Astrocyte (in vitro differentiated cells and primary cell): Measurements from ENCODE around the gene UBAC2. TPM values are rescaled to one million over a fixed set of nuclear protein-coding genes. Genes with fewer than 3 reads are reported as not detected.
"Not testable (repeated sequence)": the region's sequence is repeated elsewhere in the genome, so short reads cannot be mapped to it uniquely, and the experiment has no call there.

Experiments used
- DNase-seq: peaks from one replicate; pipeline ENCODE4 v3.0.0-alpha.2; 2010; ENCODE audit warnings: low read depth
- FAIRE-seq: peaks from 2 replicates; lab custom pipeline; 2011; peaks lifted over from hg19 to GRCh38; lab: Jason Lieb, UNC
- H2AFZ ChIP-seq: 2 replicates; pipeline ENCODE4 v1.6.0; 2012; ENCODE audit warnings: low read depth, low read length, inconsistent platforms
- H3K27ac ChIP-seq: 2 replicates; pipeline ENCODE4 v1.5.1; 2011; ENCODE audit warnings: low read depth, low read length, inconsistent platforms
- H3K27me3 ChIP-seq: 2 replicates; pipeline ENCODE4 v1.6.0; 2011; ENCODE audit warnings: low read length, inconsistent platforms; ENCODE audit not compliant: insufficient read depth
- H3K36me3 ChIP-seq: 2 replicates; pipeline ENCODE4 v1.5.1; 2011; ENCODE audit warnings: low read length, inconsistent platforms; ENCODE audit not compliant: insufficient read depth
- H3K4me1 ChIP-seq: 2 replicates; pipeline ENCODE4 v1.5.1; 2011; ENCODE audit warnings: low read length, inconsistent platforms; ENCODE audit not compliant: insufficient read depth
- H3K4me2 ChIP-seq: 2 replicates; pipeline ENCODE4 v1.6.0; 2012; ENCODE audit warnings: low read length, inconsistent platforms
- H3K4me3 ChIP-seq: 2 replicates; pipeline ENCODE4 v1.5.1; 2011; ENCODE audit warnings: low read depth, mild to moderate bottlenecking, low read length, inconsistent platforms; ENCODE audit not compliant: insufficient read depth
- H3K79me2 ChIP-seq: 2 replicates; pipeline ENCODE4 v1.6.0; 2012; ENCODE audit warnings: mild to moderate bottlenecking, low read length, inconsistent platforms; ENCODE audit not compliant: insufficient read depth
- H3K9ac ChIP-seq: 2 replicates; pipeline ENCODE4 v1.6.0; 2012; ENCODE audit warnings: mild to moderate bottlenecking, low read length, inconsistent platforms
- H3K9me3 ChIP-seq: 2 replicates; pipeline ENCODE4 v1.5.1; 2012; ENCODE audit warnings: low read depth, mild to moderate bottlenecking, low read length, inconsistent platforms; ENCODE audit not compliant: insufficient read depth
- H4K20me1 ChIP-seq: 2 replicates; pipeline ENCODE4 v1.6.0; 2012; ENCODE audit warnings: low read length, inconsistent platforms; ENCODE audit not compliant: insufficient read depth
- H3K27ac Mint-ChIP-seq: one replicate; pipeline ENCODE4 v1.8.0; 2021; ENCODE audit warnings: mild to moderate bottlenecking, mixed read lengths; ENCODE audit not compliant: unreplicated experiment
- H3K27me3 Mint-ChIP-seq: one replicate; pipeline ENCODE4 v1.8.0; 2021; ENCODE audit warnings: low read depth, mixed read lengths; ENCODE audit not compliant: unreplicated experiment
- H3K36me3 Mint-ChIP-seq: one replicate; pipeline ENCODE4 v1.8.0; 2021; ENCODE audit warnings: low read depth, mixed read lengths; ENCODE audit not compliant: unreplicated experiment
- H3K4me1 Mint-ChIP-seq: one replicate; pipeline ENCODE4 v1.8.0; 2021; ENCODE audit warnings: low read depth, mixed read lengths; ENCODE audit not compliant: unreplicated experiment
- H3K4me3 Mint-ChIP-seq: one replicate; pipeline ENCODE4 v1.8.0; 2021; ENCODE audit warnings: mild to moderate bottlenecking, moderate library complexity, mixed read lengths; ENCODE audit not compliant: unreplicated experiment
- H3K9me3 Mint-ChIP-seq: one replicate; pipeline ENCODE4 v1.8.0; 2021; ENCODE audit warnings: mild to moderate bottlenecking, mixed read lengths; ENCODE audit not compliant: unreplicated experiment
- EZH2 ChIP-seq: IDR thresholded peaks from 2 replicates; pipeline ENCODE4 v1.6.1; 2012; ENCODE audit warnings: mild to moderate bottlenecking, low read length, inconsistent platforms; ENCODE audit not compliant: insufficient read depth
- total RNA-seq: library from RNA; stranded (reverse); gene quantifications from 2 replicates; pipeline ENCODE4 v1.2.1, GENCODE V29; 2021
- TF ChIP-seq, protein P1 (sequence below): IDR thresholded peaks from 2 replicates; pipeline ENCODE4 v1.5.1; 2011; ENCODE audit warnings: low read depth, mild to moderate bottlenecking, inconsistent platforms, low read length, moderate library complexity; ENCODE audit not compliant: insufficient read depth

Gene UBAC2
- total RNA-seq, 1 donor from 2014 or later: 61.0 TPM

GRCh38 chr13:99388334-99388923 is 187.8 kb downstream of the UBAC2 start:
- no peaks in the 10 kb centered on the region for H3K4me1 ChIP-seq
- H3K4me2 ChIP-seq: no peak overlapping the region
- no peak for TF ChIP-seq EZH2
- TF ChIP-seq, protein P1, sequence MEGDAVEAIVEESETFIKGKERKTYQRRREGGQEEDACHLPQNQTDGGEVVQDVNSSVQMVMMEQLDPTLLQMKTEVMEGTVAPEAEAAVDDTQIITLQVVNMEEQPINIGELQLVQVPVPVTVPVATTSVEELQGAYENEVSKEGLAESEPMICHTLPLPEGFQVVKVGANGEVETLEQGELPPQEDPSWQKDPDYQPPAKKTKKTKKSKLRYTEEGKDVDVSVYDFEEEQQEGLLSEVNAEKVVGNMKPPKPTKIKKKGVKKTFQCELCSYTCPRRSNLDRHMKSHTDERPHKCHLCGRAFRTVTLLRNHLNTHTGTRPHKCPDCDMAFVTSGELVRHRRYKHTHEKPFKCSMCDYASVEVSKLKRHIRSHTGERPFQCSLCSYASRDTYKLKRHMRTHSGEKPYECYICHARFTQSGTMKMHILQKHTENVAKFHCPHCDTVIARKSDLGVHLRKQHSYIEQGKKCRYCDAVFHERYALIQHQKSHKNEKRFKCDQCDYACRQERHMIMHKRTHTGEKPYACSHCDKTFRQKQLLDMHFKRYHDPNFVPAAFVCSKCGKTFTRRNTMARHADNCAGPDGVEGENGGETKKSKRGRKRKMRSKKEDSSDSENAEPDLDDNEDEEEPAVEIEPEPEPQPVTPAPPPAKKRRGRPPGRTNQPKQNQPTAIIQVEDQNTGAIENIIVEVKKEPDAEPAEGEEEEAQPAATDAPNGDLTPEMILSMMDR: no peak
- H3K4me3 Mint-ChIP-seq: no peak overlapping the region
- no peaks in the 10 kb centered on the region for H3K9me3 ChIP-seq
- no peak overlapping the region for H3K4me3 ChIP-seq
- peaks cover 6% of the 10 kb centered on the region for H3K27me3 Mint-ChIP-seq
- no peak overlapping the region for H3K9ac ChIP-seq
- DNase-seq: no peak
- no peak overlapping the region for H3K27ac Mint-ChIP-seq
- H2AFZ ChIP-seq: no peak overlapping the region
- no peaks in the 10 kb centered on the region for H4K20me1 ChIP-seq
- no peaks in the 10 kb centered on the region for H3K9me3 Mint-ChIP-seq
- no peak overlapping the region for H3K27ac ChIP-seq
- no peaks in the 10 kb centered on the region for H3K4me1 Mint-ChIP-seq
- FAIRE-seq: no peak
- H3K79me2 ChIP-seq: no peaks in the 10 kb centered on the region
- H3K27me3 ChIP-seq: no peaks in the 10 kb centered on the region
- peaks cover 7% of the 10 kb centered on the region for H3K36me3 Mint-ChIP-seq
- H3K36me3 ChIP-seq: no peaks in the 10 kb centered on the region

- H3K36me3 Mint-ChIP-seq, H3K27ac ChIP-seq, H3K79me2 ChIP-seq, H3K9ac ChIP-seq, H3K9me3 Mint-ChIP-seq, H3K27me3 Mint-ChIP-seq, H4K20me1 ChIP-seq, H3K27me3 ChIP-seq, H3K9me3 ChIP-seq, H3K4me1 Mint-ChIP-seq, H3K4me3 ChIP-seq, FAIRE-seq, H3K4me3 Mint-ChIP-seq, H3K4me2 ChIP-seq, H3K4me1 ChIP-seq, H3K27ac Mint-ChIP-seq, H3K36me3 ChIP-seq, H2AFZ ChIP-seq, DNase-seq: not testable (repeated sequence)
Measured at GRCh38 chr13:99389094-99389493, 188.4 kb downstream of the UBAC2 start.

DNA sequence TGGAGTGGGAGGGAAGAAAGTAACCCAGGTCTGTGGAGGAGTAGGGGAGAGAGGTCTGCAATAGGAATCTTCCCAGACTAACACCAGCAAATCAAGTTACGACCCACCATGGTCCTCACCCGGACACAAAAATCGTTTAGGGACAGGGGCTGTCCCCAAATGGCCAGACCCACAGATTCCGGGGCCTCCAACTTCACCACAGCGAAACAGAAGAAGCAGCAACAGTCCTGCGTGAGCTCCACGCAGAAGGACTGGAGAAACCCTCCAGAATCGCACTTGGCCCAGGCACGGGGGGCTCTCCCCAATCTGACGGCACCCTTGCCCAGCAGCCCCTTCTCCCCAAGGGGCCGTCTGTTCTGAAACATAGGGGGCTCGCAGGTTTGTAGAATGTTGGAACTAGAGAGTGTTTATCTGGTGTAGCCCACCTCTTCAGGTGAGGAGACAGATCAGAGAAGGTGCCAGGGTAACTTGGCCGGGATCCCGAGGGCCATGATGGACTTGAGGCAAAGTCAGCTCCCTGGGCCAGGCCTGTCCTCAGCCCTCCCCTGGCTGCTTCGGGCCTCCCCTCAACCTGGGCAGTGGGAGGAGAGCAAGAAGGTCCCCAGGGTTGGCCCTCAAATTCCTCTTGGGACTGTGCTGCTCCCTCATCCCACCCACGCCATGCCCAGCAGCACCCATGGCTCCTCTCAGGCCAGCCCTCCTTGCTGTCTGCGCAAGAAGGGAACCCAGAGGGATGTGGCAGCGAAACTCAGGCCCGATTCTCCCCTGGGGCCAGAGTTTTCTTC is 189.1 kb downstream of the UBAC2 start:
- H4K20me1 ChIP-seq: no peaks in the 10 kb centered on the region
- DNase-seq (no peak), FAIRE-seq (no peak)
- H3K4me1 ChIP-seq: no peaks in the 10 kb centered on the region
- no peaks in the 10 kb centered on the region for H3K9me3 ChIP-seq
- Mint-ChIP-seq H3K36me3 (peaks cover 7% of the 10 kb centered on the region), H3K9me3 (no peaks in the 10 kb centered on the region), H3K4me3 (no peak overlapping the region), H3K27me3 (peaks cover 9% of the 10 kb centered on the region), H3K4me1 (no peaks in the 10 kb centered on the region), H3K27ac (no peak overlapping the region)
- no peak overlapping the region for H3K9ac ChIP-seq
- H3K79me2 ChIP-seq: no peaks in the 10 kb centered on the region
- TF ChIP-seq, protein P1: no peak
- no peak for TF ChIP-seq EZH2
- H3K4me2 ChIP-seq: no peak overlapping the region
- no peak overlapping the region for H2AFZ ChIP-seq
- no peak overlapping the region for H3K4me3 ChIP-seq
- H3K27ac ChIP-seq: no peak overlapping the region
- no peaks in the 10 kb centered on the region for H3K27me3 ChIP-seq
- H3K36me3 ChIP-seq: no peaks in the 10 kb centered on the region
